GM21515 (cell line): ENCODE measurements around the gene PPP1CA.

Experiments used
- ATAC-seq: cut with Tn5 transposase; IDR thresholded peaks from one replicate; pipeline ENCODE4 v1.9.1; 2021; ENCODE audit not compliant: unreplicated experiment

PPP1CA gene

DNA sequence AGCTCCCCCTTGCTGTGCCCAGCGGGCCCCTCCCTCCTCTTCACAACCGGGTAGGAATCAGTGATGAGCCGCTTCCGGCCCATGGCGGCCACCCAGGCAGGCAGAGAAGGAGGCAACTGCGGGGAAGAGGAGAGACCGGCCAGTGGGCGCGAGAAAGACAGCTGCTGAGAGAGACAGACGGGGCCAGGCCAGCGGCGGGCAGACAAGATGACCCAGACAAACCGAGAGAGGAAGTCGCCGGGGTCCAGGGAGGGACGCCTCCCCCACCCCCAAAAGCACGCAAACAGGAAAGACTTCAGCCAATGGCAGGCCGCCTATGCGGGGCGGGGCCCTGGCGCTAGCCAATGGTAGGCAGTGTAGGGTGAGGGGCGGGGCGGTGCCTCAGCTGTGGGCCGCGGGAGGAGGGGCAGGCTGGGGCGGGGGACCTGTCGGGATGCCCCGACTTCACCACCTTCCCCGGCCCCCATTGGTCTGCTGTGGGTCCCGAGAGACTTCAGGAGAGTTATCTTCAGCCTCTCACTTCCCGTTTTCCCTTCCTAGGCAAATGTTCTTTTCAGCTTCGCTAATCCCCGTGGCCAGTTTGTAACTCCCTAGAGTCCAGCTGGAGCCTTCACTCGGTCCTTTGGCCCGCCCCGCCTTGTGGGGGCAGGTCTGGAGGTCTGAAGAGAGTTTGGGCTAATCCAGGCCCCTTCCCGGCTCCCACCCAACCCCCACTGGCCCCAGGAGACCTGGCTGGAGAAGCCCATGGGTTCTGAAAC, 48.2 kb downstream of the PPP1CA start, which contains the start of gene POLD4:
POLD4 (minus strand) TSS at position 230 of the 758 bp plus-strand sequence; CDS start at position 83, 147 bp downstream.
- peak; percentile 76 for ATAC-seq

DNA sequence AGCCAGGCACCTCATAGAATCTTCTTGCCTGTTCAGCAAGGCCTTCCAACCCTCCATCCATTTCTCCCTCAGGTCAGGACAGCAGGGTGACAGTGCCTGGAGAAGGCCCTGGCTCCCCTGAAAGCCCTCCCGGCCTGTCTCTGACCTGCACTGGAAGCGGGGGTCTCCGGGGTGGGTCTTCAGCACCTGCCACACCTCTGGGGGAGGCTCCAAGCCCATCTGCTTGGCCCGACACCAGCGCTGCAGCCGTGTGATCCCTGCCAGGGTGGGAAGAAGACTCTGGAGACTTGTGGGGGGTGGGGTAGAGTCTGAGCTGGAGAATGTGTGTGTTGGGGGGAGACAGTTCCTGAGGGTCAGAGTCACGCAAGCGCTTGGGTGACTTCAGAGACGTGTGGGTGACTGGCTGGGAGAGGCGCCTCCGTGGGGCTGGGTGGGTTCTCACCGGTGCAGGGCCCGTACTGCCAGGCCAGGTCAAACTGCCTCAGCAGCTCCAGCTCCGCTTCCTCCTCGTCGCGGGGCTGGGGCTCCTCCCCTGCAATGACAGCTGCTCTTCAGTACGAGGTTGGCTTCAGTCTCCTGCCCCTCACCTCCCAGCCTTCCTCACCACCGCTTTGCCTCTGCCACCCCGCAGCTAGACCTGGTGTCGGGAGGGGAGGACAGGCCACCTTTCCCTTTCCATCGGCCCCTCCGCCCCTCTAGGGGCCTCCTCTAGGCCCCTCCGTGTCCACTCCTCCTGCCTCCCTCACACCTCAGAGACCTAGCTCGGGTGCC, 48.9 kb downstream of the PPP1CA start:
- ATAC-seq = peak; percentile 15

DNA sequence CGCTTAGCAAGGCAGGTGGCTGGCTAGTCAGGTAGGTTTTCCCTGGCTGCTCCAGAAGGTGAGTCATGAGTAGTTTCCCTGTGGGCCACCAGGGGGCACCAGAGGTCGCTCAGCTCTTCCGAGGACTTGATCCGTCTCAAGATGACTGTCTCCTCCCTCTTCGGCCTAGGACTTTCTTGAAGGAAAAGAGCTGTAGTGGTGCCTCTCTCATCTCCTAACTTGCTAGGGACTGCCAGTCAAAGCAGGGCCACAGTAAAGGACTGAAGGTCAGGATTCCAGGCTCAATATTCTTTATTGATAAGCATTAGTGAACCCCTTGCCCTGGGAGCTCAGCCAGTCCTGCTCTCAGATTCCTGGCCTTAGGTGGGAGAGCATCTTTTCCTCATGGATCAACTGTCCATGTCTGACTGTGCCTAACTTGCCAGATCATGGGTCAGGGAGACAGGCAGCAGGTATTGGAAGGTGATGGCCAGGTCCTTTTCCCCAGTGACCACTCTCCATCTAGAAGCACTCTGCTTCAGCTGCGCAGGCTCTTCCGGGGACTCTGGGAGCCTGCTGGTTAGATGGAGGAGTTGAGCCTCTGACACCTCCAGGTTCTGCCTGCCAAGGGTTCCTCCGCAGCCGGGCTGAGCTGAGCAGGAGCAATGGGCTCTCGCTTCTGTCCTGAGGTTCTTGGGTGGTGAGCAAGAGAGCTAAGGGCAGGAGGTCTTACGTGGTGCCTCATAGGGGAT, 50.2 kb downstream of the PPP1CA start:
- no peak for ATAC-seq

DNA sequence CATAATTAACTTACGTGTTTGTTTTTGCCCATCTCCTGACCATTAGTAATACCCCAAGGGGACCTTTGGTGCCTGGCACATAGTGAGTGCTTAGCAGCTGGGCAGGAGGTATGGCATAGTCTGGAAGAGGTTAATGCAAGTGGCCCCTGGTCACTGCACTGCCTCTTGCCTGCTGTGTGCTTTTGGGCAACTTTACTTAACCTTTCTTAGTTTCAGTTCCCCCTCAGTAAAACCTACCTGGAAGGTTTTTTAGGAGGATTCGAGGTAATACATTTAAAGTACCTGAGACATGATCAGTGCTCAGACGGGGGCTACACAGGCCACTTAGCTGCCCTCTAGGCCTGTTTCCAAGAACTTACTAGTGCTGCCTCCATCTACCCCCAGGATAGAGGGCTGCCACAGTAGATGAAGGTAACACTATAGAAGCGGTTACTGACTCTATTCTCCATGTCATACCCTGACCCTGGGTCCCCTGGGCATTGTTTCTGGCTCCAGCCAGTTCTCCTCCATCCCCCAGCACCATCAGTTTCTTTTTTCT, 51.7 kb downstream of the PPP1CA start:
- ATAC-seq = no peak

DNA sequence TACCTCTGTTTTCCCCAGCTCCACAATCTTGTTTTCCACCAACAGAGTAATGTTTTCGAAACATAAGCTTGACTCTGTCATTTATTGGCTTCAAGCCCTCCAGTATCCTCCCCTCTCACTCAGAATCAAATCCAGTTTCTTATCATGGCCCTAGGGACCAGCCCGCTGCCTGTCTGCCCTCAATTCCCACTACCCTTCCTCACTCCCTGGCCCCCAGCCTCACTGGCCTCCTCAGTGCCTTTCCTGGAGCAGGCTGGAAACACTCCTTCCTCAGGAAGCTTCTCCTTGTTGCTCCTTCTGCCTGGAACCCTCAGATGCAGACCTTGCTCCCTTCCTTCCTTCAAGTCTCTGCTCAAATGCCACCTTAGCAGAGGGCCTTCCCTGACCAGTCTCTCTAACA, 52.2 kb downstream of the PPP1CA start:
- no peak for ATAC-seq

DNA sequence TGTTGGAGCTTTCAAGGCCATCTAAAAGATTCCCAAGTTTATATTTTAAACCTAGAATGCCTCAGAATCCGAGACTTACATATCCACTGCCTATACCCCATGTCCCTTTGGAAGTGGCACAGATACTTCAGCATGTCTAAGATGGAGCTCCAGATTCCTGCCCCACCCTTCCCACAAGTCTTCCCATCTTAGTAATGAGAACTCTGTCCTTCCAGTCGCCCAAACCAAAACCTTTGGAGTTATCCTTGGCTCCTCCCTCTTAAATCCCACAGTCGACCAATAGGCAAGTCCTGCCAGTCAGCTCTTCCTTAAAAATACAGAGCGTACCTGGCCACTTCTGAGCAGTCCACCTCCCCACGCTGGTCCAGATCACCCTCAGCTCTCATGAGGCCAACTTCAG, 52.6 kb downstream of the PPP1CA start:
- no peak for ATAC-seq
